Astrocyte (in vitro differentiated cells and primary cell): ENCODE results near the gene SAMD4A. TPM values are rescaled to one million over a fixed set of nuclear protein-coding genes. Genes with fewer than 3 reads are reported as not detected.

Experiments used
- DNase-seq: peaks from one replicate; pipeline ENCODE4 v3.0.0-alpha.2; 2010; ENCODE audit warnings: low read depth
- FAIRE-seq: peaks from 2 replicates; lab custom pipeline; 2011; peaks lifted over from hg19 to GRCh38; lab: Jason Lieb, UNC
- H2AFZ ChIP-seq: 2 replicates; pipeline ENCODE4 v1.6.0; 2012; ENCODE audit warnings: low read depth, low read length, inconsistent platforms
- H3K27ac ChIP-seq: 2 replicates; pipeline ENCODE4 v1.5.1; 2011; ENCODE audit warnings: low read depth, low read length, inconsistent platforms
- H3K27me3 ChIP-seq: 2 replicates; pipeline ENCODE4 v1.6.0; 2011; ENCODE audit warnings: low read length, inconsistent platforms; ENCODE audit not compliant: insufficient read depth
- H3K36me3 ChIP-seq: 2 replicates; pipeline ENCODE4 v1.5.1; 2011; ENCODE audit warnings: low read length, inconsistent platforms; ENCODE audit not compliant: insufficient read depth
- H3K4me1 ChIP-seq: 2 replicates; pipeline ENCODE4 v1.5.1; 2011; ENCODE audit warnings: low read length, inconsistent platforms; ENCODE audit not compliant: insufficient read depth
- H3K4me2 ChIP-seq: 2 replicates; pipeline ENCODE4 v1.6.0; 2012; ENCODE audit warnings: low read length, inconsistent platforms
- H3K4me3 ChIP-seq: 2 replicates; pipeline ENCODE4 v1.5.1; 2011; ENCODE audit warnings: low read depth, mild to moderate bottlenecking, low read length, inconsistent platforms; ENCODE audit not compliant: insufficient read depth
- H3K79me2 ChIP-seq: 2 replicates; pipeline ENCODE4 v1.6.0; 2012; ENCODE audit warnings: mild to moderate bottlenecking, low read length, inconsistent platforms; ENCODE audit not compliant: insufficient read depth
- H3K9ac ChIP-seq: 2 replicates; pipeline ENCODE4 v1.6.0; 2012; ENCODE audit warnings: mild to moderate bottlenecking, low read length, inconsistent platforms
- H3K9me3 ChIP-seq: 2 replicates; pipeline ENCODE4 v1.5.1; 2012; ENCODE audit warnings: low read depth, mild to moderate bottlenecking, low read length, inconsistent platforms; ENCODE audit not compliant: insufficient read depth
- H4K20me1 ChIP-seq: 2 replicates; pipeline ENCODE4 v1.6.0; 2012; ENCODE audit warnings: low read length, inconsistent platforms; ENCODE audit not compliant: insufficient read depth
- H3K27ac Mint-ChIP-seq: one replicate; pipeline ENCODE4 v1.8.0; 2021; ENCODE audit warnings: mild to moderate bottlenecking, mixed read lengths; ENCODE audit not compliant: unreplicated experiment
- H3K27me3 Mint-ChIP-seq: one replicate; pipeline ENCODE4 v1.8.0; 2021; ENCODE audit warnings: low read depth, mixed read lengths; ENCODE audit not compliant: unreplicated experiment
- H3K36me3 Mint-ChIP-seq: one replicate; pipeline ENCODE4 v1.8.0; 2021; ENCODE audit warnings: low read depth, mixed read lengths; ENCODE audit not compliant: unreplicated experiment
- H3K4me1 Mint-ChIP-seq: one replicate; pipeline ENCODE4 v1.8.0; 2021; ENCODE audit warnings: low read depth, mixed read lengths; ENCODE audit not compliant: unreplicated experiment
- H3K4me3 Mint-ChIP-seq: one replicate; pipeline ENCODE4 v1.8.0; 2021; ENCODE audit warnings: mild to moderate bottlenecking, moderate library complexity, mixed read lengths; ENCODE audit not compliant: unreplicated experiment
- H3K9me3 Mint-ChIP-seq: one replicate; pipeline ENCODE4 v1.8.0; 2021; ENCODE audit warnings: mild to moderate bottlenecking, mixed read lengths; ENCODE audit not compliant: unreplicated experiment
- EZH2 ChIP-seq: IDR thresholded peaks from 2 replicates; pipeline ENCODE4 v1.6.1; 2012; ENCODE audit warnings: mild to moderate bottlenecking, low read length, inconsistent platforms; ENCODE audit not compliant: insufficient read depth
- total RNA-seq: library from RNA; stranded (reverse); gene quantifications from 2 replicates; pipeline ENCODE4 v1.2.1, GENCODE V29; 2021
- TF ChIP-seq, protein P1 (sequence below): IDR thresholded peaks from 2 replicates; pipeline ENCODE4 v1.5.1; 2011; ENCODE audit warnings: low read depth, mild to moderate bottlenecking, inconsistent platforms, low read length, moderate library complexity; ENCODE audit not compliant: insufficient read depth

SAMD4A gene
- total RNA-seq, 1 donor from 2014 or later, result 68.2 TPM

GRCh38 chr14:54683882-54684794 is 117.2 kb downstream of the SAMD4A start:
- Mint-ChIP-seq H3K4me1 (peaks cover 75% of the 10 kb centered on the region), H3K9me3 (peaks cover 1% of the 10 kb centered on the region), H3K27ac (peak overlapping the region; percentile 82), H3K27me3 (no peaks in the 10 kb centered on the region), H3K4me3 (peak overlapping the region; percentile 31), H3K36me3 (peaks cover 9% of the 10 kb centered on the region)
- Histone ChIP-seq H2AFZ (no peak overlapping the region), H3K4me3 (no peak overlapping the region), H3K4me2 (peak overlapping the region; percentile 80), H3K9ac (peak overlapping the region; percentile 56), H3K36me3 (no peaks in the 10 kb centered on the region), H3K79me2 (peaks cover 48% of the 10 kb centered on the region), H4K20me1 (peaks cover 6% of the 10 kb centered on the region), H3K9me3 (no peaks in the 10 kb centered on the region), H3K27ac (peak overlapping the region; percentile 66), H3K4me1 (peaks cover 54% of the 10 kb centered on the region), H3K27me3 (no peaks in the 10 kb centered on the region)
- TF ChIP-seq, protein P1, sequence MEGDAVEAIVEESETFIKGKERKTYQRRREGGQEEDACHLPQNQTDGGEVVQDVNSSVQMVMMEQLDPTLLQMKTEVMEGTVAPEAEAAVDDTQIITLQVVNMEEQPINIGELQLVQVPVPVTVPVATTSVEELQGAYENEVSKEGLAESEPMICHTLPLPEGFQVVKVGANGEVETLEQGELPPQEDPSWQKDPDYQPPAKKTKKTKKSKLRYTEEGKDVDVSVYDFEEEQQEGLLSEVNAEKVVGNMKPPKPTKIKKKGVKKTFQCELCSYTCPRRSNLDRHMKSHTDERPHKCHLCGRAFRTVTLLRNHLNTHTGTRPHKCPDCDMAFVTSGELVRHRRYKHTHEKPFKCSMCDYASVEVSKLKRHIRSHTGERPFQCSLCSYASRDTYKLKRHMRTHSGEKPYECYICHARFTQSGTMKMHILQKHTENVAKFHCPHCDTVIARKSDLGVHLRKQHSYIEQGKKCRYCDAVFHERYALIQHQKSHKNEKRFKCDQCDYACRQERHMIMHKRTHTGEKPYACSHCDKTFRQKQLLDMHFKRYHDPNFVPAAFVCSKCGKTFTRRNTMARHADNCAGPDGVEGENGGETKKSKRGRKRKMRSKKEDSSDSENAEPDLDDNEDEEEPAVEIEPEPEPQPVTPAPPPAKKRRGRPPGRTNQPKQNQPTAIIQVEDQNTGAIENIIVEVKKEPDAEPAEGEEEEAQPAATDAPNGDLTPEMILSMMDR, result no peak
- TF ChIP-seq EZH2, result no peak
- no peak for FAIRE-seq
- DNase-seq, result peak; percentile 81

GRCh38 chr14:54685286-54685845 is 118.4 kb downstream of the SAMD4A start:
- H3K4me1 Mint-ChIP-seq, result peaks cover 64% of the 10 kb centered on the region
- TF ChIP-seq, protein P1, result no peak
- no peak for TF ChIP-seq EZH2

More at GRCh38 chr14:54685286-54685845, 118.4 kb downstream of the SAMD4A start:
- Histone ChIP-seq H3K4me3 (no peak overlapping the region), H3K79me2 (peaks cover 47% of the 10 kb centered on the region), H3K4me2 (peak overlapping the region; percentile 68), H3K27me3 (no peaks in the 10 kb centered on the region), H3K9me3 (no peaks in the 10 kb centered on the region), H3K36me3 (no peaks in the 10 kb centered on the region), H4K20me1 (peaks cover 18% of the 10 kb centered on the region), H3K9ac (peak overlapping the region; percentile 74), H2AFZ (no peak overlapping the region), H3K4me1 (peaks cover 54% of the 10 kb centered on the region), H3K27ac (peak overlapping the region; percentile 88)
- Mint-ChIP-seq H3K27me3 (no peaks in the 10 kb centered on the region), H3K4me3 (peak overlapping the region; percentile 71), H3K36me3 (peaks cover 7% of the 10 kb centered on the region), H3K9me3 (peaks cover 1% of the 10 kb centered on the region), H3K27ac (peak overlapping the region; percentile 82)
- DNase-seq (peak; percentile 83), FAIRE-seq (no peak)
